Esophagus squamous epithelium (tissue), 4 donors: ENCODE data around the gene EIF2D.

Experiments
- CTCF ChIP-seq, 6 experiments: fragments of 450-650 bp in 4 of 6; fragments of 200-600 bp in 2 of 6; sonication (generic) in 2 of 6; IDR thresholded peaks; one replicate each; pipeline ENCODE4 v1.5.1; 2016 to 2019; ENCODE audit warnings: antibody characterized with exemption in 6 of 6, mild to moderate bottlenecking in 4 of 6, moderate library complexity in 4 of 6
- POLR2A ChIP-seq, 4 donors: fragments of 450-650 bp; IDR thresholded peaks; one replicate each; pipeline ENCODE4 v1.6.1; 2017; ENCODE audit warnings: antibody characterized with exemption in 4 of 4, mild to moderate bottlenecking in 4 of 4, moderate library complexity in 3 of 4

GRCh38 chr1:206582537-206582936 is 29.7 kb downstream of the EIF2D start:
- no peak for TF ChIP-seq CTCF (IDR thresholded peaks at IDR 0.05)
- TF ChIP-seq POLR2A (IDR thresholded peaks at IDR 0.05) = no peak
